CD4-positive, alpha-beta T cell (primary cell): ENCODE data around the gene NMNAT2. TPM values are rescaled to one million over a fixed set of nuclear protein-coding genes. Genes with fewer than 3 reads are reported as not detected.

ENCODE experiments used
- ATAC-seq: fragments of 200-7000 bp; cut with Tn5 transposase; one replicate; pipeline ENCODE4 v1.10.0; 2022; ENCODE audit warnings: mild to moderate bottlenecking; ENCODE audit not compliant: poor library complexity
- CTCF ChIA-PET: fragments of 350-600 bp; sonication (Branson Sonifier 250); formaldehyde crosslinking; loops from one replicate; lab custom pipeline; 2021; ENCODE audit warnings: antibody characterized with exemption, inconsistent platforms; lab: Charles Lee
- POLR2A ChIA-PET: fragments of 350-600 bp; sonication (Branson Sonifier 250); formaldehyde crosslinking; loops from one replicate; lab custom pipeline; 2021; ENCODE audit warnings: antibody characterized with exemption, inconsistent platforms; lab: Charles Lee
- DNase-seq, 14 experiments: peaks; one replicate each; pipeline ENCODE4 v3.0.0-alpha.2; 2013 to 2020; ENCODE audit warnings: mixed read lengths in 2 of 14
- H3K27ac ChIP-seq, 2 donors: one replicate each; pipeline versions ENCODE4 v1.5.1 to v1.7.0; 2013; ENCODE audit warnings: low read length in 2 of 2, low read depth in 1 of 2, mild to moderate bottlenecking in 1 of 2
- H3K27me3 ChIP-seq, 2 experiments: 1 replicate in 1 of 2; 2 replicates in 1 of 2; pipeline versions ENCODE4 v1.6.1 to v1.7.0; 2013; ENCODE audit warnings: low read length in 2 of 2, control low read depth in 1 of 2, mild to moderate bottlenecking in 1 of 2, moderate library complexity in 1 of 2; ENCODE audit not compliant: insufficient read depth in 2 of 2, control insufficient read depth in 1 of 2
- H3K36me3 ChIP-seq: one replicate; pipeline ENCODE4 v1.6.1; 2013; ENCODE audit warnings: low read length, control low read depth; ENCODE audit not compliant: insufficient read depth
- H3K4me1 ChIP-seq: one replicate; pipeline ENCODE4 v1.6.1; 2013; ENCODE audit warnings: low read length, control low read depth; ENCODE audit not compliant: insufficient read depth
- H3K4me3 ChIP-seq: one replicate; pipeline ENCODE4 v1.5.1; 2013; ENCODE audit warnings: mild to moderate bottlenecking, low read length, moderate library complexity
- H3K9me3 ChIP-seq, 2 experiments: 1 replicate in 1 of 2; 2 replicates in 1 of 2; pipeline versions ENCODE4 v1.6.1 to v1.7.0; 2013; ENCODE audit warnings: low read length in 2 of 2, mild to moderate bottlenecking in 2 of 2, control low read depth in 1 of 2, moderate library complexity in 1 of 2; ENCODE audit not compliant: control insufficient read depth in 1 of 2, insufficient read depth in 1 of 2
- H3K27ac Mint-ChIP-seq: one replicate; pipeline ENCODE4 v1.8.0; 2020; ENCODE audit warnings: mixed read lengths
- H3K27me3 Mint-ChIP-seq: one replicate; pipeline ENCODE4 v1.8.0; 2021; ENCODE audit warnings: mixed read lengths
- H3K36me3 Mint-ChIP-seq: one replicate; pipeline ENCODE4 v1.8.0; 2021; ENCODE audit warnings: low read depth, mixed read lengths
- H3K4me1 Mint-ChIP-seq: one replicate; pipeline ENCODE4 v1.8.0; 2021; ENCODE audit warnings: low read depth, mixed read lengths
- H3K4me3 Mint-ChIP-seq: one replicate; pipeline ENCODE4 v1.8.0; 2020; ENCODE audit warnings: mild to moderate bottlenecking, mixed read lengths
- H3K9me3 Mint-ChIP-seq: one replicate; pipeline ENCODE4 v1.8.0; 2020; ENCODE audit warnings: mixed read lengths
- intact Hi-C, 2 experiments: fragments of 100-400 bp; cut with DNase I in 1 of 2; cut with micrococcal nuclease in 1 of 2; formaldehyde crosslinking; loops; one replicate each; pipeline versions ENCODE4 v1.15.1 to v1.9.0; 2023 to 2025; cut with DNase I, micrococcal nuclease
- total RNA-seq, 174 experiments: library from RNA in 2 of 174; stranded (reverse) in 2 of 174; gene quantifications; one replicate each; pipeline ENCODE4 v1.2.3 and lab custom pipeline; 2021 to 2026
- TF ChIP-seq, protein P1 (sequence below): fragments of 200-600 bp; IDR thresholded peaks from one replicate; pipeline ENCODE4 v1.8.0; 2022; ENCODE audit warnings: antibody characterized with exemption, mild to moderate bottlenecking

The NMNAT2 gene
- total RNA-seq, 2 experiments from 2014 or later: not detected

DNA sequence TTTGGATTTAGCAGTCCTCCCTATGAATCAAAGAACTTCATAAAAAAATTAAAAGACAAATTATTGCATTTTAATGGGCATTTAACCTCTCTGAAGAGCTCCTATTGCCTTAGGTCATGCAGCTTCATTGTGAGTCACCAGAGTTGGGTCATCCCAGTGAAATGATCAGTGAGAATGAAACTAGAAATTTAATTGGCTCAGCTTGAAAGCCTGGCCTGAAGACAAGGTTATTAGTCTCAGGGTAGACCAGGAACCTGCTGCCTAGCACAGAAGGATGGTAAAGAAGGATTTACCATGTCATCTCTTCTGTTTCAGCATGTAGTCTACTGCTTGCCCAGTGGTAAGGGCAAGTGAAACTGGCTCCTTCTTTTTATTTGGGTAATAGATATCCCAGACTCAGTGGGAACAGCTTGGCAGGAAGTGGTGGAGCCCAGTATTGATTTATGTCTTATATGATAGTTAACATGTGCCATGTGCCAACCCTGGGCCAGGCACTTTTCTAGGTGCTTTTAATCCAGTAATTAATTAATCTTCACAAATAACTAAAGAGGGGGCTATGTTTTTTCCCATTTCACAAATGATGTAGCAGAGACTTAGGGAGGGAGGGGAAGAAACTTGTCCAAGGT, 208.5 kb downstream of the NMNAT2 start:
- H3K9me3 ChIP-seq: no peaks in the 10 kb centered on the region
- H3K4me3 ChIP-seq: no peak overlapping the region
- no peak overlapping the region for H3K27ac ChIP-seq
- Mint-ChIP-seq H3K27me3 (peaks cover 39% of the 10 kb centered on the region), H3K27ac (no peak overlapping the region), H3K9me3 (no peaks in the 10 kb centered on the region), H3K4me1 (no peaks in the 10 kb centered on the region), H3K36me3 (no peaks in the 10 kb centered on the region), H3K4me3 (no peak overlapping the region)
- H3K36me3 ChIP-seq: no peaks in the 10 kb centered on the region
- no peaks in the 10 kb centered on the region for H3K4me1 ChIP-seq
- no peak for DNase-seq
- TF ChIP-seq, protein P1, sequence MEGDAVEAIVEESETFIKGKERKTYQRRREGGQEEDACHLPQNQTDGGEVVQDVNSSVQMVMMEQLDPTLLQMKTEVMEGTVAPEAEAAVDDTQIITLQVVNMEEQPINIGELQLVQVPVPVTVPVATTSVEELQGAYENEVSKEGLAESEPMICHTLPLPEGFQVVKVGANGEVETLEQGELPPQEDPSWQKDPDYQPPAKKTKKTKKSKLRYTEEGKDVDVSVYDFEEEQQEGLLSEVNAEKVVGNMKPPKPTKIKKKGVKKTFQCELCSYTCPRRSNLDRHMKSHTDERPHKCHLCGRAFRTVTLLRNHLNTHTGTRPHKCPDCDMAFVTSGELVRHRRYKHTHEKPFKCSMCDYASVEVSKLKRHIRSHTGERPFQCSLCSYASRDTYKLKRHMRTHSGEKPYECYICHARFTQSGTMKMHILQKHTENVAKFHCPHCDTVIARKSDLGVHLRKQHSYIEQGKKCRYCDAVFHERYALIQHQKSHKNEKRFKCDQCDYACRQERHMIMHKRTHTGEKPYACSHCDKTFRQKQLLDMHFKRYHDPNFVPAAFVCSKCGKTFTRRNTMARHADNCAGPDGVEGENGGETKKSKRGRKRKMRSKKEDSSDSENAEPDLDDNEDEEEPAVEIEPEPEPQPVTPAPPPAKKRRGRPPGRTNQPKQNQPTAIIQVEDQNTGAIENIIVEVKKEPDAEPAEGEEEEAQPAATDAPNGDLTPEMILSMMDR: no peak
- no peak for ATAC-seq
- peaks cover 0 to 6% of the 10 kb centered on the region in 2 experiments for H3K27me3 ChIP-seq
- ChIA-PET POLR2A (no interaction called here), CTCF (no interaction called here)
- intact Hi-C loops: no loop called here

DNA sequence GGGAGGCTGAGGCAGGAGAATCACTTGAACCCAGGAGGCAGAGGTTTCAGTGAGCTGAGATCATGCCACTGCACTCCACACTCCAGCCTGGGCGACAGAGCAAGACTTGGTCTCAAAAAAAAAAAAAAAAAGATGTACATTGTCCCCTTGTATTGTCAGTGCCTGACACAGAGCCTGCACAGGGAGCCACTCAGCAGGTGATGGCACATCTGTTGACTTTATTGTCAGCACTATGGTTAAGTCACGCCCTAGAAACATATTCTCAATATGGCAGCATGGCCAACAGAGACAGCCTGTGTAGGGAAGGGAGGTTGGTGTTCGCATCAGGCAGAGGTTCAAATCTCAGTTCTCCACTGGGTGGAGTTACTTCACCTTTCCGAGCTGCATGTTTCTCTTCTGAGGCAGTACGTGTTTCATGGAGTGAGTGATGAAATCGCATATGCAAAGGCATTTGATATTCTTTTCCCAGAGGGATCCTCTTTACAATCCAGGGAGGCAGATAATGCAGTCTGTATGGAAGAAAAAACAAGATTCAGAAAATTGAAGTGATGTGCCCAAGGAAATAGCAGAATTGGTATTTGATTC, 211.6 kb downstream of the NMNAT2 start:
- peaks cover 0 to 4% of the 10 kb centered on the region in 2 experiments for H3K27me3 ChIP-seq
- Mint-ChIP-seq H3K27ac (no peak overlapping the region), H3K4me1 (no peaks in the 10 kb centered on the region), H3K36me3 (no peaks in the 10 kb centered on the region), H3K4me3 (no peak overlapping the region), H3K27me3 (peaks cover 23% of the 10 kb centered on the region), H3K9me3 (no peaks in the 10 kb centered on the region)
- POLR2A ChIA-PET: no interaction called here
- H3K9me3 ChIP-seq: no peaks in the 10 kb centered on the region
- no peak for DNase-seq
- no peaks in the 10 kb centered on the region for H3K36me3 ChIP-seq
- CTCF ChIA-PET: no interaction called here
- no peaks in the 10 kb centered on the region for H3K4me1 ChIP-seq
- intact Hi-C loops: no loop called here
- H3K4me3 ChIP-seq: no peak overlapping the region
- no peak for ATAC-seq
- no peak overlapping the region for H3K27ac ChIP-seq
- TF ChIP-seq, protein P1: no peak

DNA sequence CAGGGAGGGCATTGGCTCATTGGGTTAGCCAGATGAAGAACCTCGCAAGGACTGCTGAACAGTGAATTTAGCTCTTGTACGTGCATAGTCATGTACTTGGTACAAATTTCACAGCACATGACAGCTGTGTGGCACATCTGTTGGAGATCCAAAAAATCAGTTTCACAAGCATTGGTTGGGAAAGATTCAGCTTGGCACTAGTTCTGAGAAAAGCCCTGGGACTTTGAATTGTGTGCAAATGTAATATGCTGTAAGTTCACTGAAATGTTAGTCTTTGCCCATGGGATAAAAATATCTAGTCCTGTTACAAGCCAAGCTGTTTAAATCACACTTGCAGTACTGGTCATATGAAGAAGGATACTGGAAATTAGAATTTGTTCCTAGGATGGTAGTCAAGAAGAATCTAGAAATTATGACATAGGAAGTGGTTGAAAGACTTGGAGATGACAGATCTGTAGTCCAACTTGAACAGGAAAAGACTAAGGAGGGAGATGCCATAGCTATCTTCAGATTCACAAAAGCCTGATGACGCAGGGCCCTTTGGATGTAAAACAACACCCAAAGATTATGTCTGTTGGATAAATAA, 212.9 kb downstream of the NMNAT2 start:
- POLR2A ChIA-PET: no interaction called here
- CTCF ChIA-PET: no interaction called here
- TF ChIP-seq, protein P1: no peak
- H3K27ac ChIP-seq: no peak overlapping the region
- Mint-ChIP-seq H3K27ac (no peak overlapping the region), H3K4me3 (no peak overlapping the region), H3K27me3 (peaks cover 29% of the 10 kb centered on the region), H3K9me3 (no peaks in the 10 kb centered on the region), H3K4me1 (no peaks in the 10 kb centered on the region), H3K36me3 (no peaks in the 10 kb centered on the region)
- H3K4me1 ChIP-seq: no peaks in the 10 kb centered on the region
- H3K4me3 ChIP-seq: no peak overlapping the region
- intact Hi-C loops: no loop called here
- ATAC-seq (no peak), DNase-seq (no peak)
- H3K36me3 ChIP-seq: no peaks in the 10 kb centered on the region
- no peaks in the 10 kb centered on the region for H3K9me3 ChIP-seq
- H3K27me3 ChIP-seq: peaks cover 4 to 8% of the 10 kb centered on the region in 2 experiments
